ENCODE results near the gene ARL4C. TPM values are rescaled to one million over a fixed set of nuclear protein-coding genes. Genes with fewer than 3 reads are reported as not detected.
A peak's percentile ranks its signal among the peaks of the same experiment; 100 is the strongest.

The ARL4C gene
- polyA plus RNA-seq, 1 of the 3 experiments (the other 2 are of a cell fraction): 24.0 TPM

DNA sequence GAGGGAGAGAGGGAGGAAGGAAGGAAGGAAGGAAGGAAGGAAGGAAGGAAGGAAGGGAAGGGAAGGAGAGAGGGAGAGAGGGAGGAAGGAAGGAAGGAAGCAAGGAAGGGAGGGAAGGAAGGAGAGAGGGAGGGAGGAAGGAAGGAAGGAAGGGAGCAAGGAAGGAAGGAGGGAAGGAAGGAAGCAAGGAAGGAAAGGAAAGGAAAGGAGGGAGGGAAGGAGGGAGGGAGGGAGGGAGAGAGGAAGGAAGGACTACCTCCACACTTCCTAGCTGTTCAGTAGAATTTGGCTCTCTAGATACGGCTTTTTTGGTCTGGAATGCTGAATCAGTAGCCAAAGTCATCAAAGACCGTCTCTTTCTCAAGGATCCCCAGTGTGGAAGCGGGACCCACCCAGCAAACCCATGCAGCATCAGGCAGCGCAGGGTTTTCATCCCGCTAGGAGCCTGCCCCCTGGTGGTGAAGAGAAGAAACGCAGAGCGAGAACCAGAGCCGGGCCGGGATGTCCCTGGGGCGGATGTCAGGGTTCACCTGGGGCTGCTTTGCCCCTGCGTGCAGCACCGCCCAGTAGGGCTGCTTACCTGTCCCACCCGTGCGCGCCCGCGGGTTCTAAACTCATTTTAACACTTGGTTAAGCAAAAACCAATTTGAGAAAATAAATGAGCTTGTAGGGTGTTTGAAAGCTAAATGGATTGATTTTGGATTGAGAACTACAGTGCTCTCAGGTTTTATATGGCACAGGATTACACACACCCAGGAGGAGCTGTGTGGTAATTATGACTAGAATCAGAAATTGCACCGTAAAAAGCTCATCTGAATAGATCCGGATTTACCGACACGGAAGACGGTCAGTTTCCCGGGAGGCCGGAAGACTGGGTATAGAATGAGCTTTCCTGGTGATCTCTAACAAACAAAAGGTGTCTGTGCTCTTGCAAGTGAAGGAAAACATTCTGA lies 48.1 kb upstream of the ARL4C start:
- Histone ChIP-seq H3K4me1 (ENCODE audit: control insufficient read depth in 1 of 2, insufficient read depth in 2 of 2, low read depth in 1 of 2, low read length in 1 of 2) (no peaks in the 10 kb centered on the region; a peak in 1 of 4 replicates), H3K4me2 (no peak overlapping the region), H3K9me3 (no peaks in the 10 kb centered on the region), H2AFZ (ENCODE audit: low read depth) (no peak overlapping the region), H3K4me3 (ENCODE audit: low read depth in 2 of 2, low read length in 1 of 2) (peak overlapping the region in 1 of 2 experiments; percentile 28; a peak in 1 of 4 replicates), H3F3A (replicated peaks; ENCODE audit: insufficient read depth) (no peaks in the 10 kb centered on the region), H3K79me2 (ENCODE audit: insufficient read depth) (no peaks in the 10 kb centered on the region), H3K27ac (ENCODE audit: low read depth in 2 of 2, low read length in 1 of 2) (no peak overlapping the region), H3K9me2 (no peaks in the 10 kb centered on the region), H4K20me1 (ENCODE audit: insufficient read depth) (no peaks in the 10 kb centered on the region), H3K27me3 (ENCODE audit: insufficient read depth) (no peaks in the 10 kb centered on the region), H3K9ac (no peak overlapping the region), H3K36me3 (replicated peaks in 1 of 2; ENCODE audit: control insufficient read depth in 1 of 2, insufficient read depth in 2 of 2, low read length in 1 of 2) (no peaks in the 10 kb centered on the region)
- POLR2A ChIA-PET: interaction anchor here (1.1 kb wide), 1 partner anchor 48 kb away, joined by 3 read pairs; the partner anchor contains the start of gene ARL4C
- WGBS (ENCODE audit: low lambda C conversion rate): 32% methylated on average over 22 of the region's 24 CpGs
- DNase-seq: peak; percentile 86
- CTCF ChIA-PET: interaction anchor here (0.6 to 8.4 kb wide), 82 partner anchors 9 to 1203 kb away, joined by 3 to 262 read pairs (median 4); partner anchors contain the start of gene ARL4C
- TF ChIP-seq, protein P1, sequence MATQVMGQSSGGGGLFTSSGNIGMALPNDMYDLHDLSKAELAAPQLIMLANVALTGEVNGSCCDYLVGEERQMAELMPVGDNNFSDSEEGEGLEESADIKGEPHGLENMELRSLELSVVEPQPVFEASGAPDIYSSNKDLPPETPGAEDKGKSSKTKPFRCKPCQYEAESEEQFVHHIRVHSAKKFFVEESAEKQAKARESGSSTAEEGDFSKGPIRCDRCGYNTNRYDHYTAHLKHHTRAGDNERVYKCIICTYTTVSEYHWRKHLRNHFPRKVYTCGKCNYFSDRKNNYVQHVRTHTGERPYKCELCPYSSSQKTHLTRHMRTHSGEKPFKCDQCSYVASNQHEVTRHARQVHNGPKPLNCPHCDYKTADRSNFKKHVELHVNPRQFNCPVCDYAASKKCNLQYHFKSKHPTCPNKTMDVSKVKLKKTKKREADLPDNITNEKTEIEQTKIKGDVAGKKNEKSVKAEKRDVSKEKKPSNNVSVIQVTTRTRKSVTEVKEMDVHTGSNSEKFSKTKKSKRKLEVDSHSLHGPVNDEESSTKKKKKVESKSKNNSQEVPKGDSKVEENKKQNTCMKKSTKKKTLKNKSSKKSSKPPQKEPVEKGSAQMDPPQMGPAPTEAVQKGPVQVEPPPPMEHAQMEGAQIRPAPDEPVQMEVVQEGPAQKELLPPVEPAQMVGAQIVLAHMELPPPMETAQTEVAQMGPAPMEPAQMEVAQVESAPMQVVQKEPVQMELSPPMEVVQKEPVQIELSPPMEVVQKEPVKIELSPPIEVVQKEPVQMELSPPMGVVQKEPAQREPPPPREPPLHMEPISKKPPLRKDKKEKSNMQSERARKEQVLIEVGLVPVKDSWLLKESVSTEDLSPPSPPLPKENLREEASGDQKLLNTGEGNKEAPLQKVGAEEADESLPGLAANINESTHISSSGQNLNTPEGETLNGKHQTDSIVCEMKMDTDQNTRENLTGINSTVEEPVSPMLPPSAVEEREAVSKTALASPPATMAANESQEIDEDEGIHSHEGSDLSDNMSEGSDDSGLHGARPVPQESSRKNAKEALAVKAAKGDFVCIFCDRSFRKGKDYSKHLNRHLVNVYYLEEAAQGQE (IDR thresholded peaks at IDR 0.05; ENCODE audit: low read depth, low read length): no peak
- no peak for TF ChIP-seq SIN3A (IDR thresholded peaks at IDR 0.05; ENCODE audit: borderline replicate concordance, low read depth, low read length)
- TF ChIP-seq, protein P2, sequence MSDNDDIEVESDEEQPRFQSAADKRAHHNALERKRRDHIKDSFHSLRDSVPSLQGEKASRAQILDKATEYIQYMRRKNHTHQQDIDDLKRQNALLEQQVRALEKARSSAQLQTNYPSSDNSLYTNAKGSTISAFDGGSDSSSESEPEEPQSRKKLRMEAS (IDR thresholded peaks at IDR 0.05; ENCODE audit: low read depth): 0 out of 2 replicates have a peak, but pooled peaks have one; percentile 21
- no peak for TF ChIP-seq RXRA (IDR thresholded peaks at IDR 0.05; ENCODE audit: borderline replicate concordance, low read depth)
- TF ChIP-seq FOXM1 (IDR thresholded peaks at IDR 0.05; ENCODE audit: low read depth): no peak
- no peak for TF ChIP-seq TEAD4 (IDR thresholded peaks at IDR 0.05; ENCODE audit: borderline replicate concordance, insufficient read depth)
- TF ChIP-seq, protein P3, sequence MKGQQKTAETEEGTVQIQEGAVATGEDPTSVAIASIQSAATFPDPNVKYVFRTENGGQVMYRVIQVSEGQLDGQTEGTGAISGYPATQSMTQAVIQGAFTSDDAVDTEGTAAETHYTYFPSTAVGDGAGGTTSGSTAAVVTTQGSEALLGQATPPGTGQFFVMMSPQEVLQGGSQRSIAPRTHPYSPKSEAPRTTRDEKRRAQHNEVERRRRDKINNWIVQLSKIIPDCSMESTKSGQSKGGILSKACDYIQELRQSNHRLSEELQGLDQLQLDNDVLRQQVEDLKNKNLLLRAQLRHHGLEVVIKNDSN (IDR thresholded peaks at IDR 0.05; ENCODE audit: borderline replicate concordance, low read depth): no peak
- TF ChIP-seq RCOR1 (IDR thresholded peaks at IDR 0.05; ENCODE audit: low read length): 0 out of 2 replicates have a peak, but pooled peaks have one; percentile 11
- TF ChIP-seq GATA2 (CRISPR knock-in tag; IDR thresholded peaks at IDR 0.05): no peak
- peak; percentile 94 for TF ChIP-seq SMC3 (IDR thresholded peaks at IDR 0.05; ENCODE audit: low read depth, low read length)
- no peak for TF ChIP-seq CHD2 (IDR thresholded peaks at IDR 0.05; ENCODE audit: low read length, partially characterized antibody)
- TF ChIP-seq NRF1 (IDR thresholded peaks at IDR 0.05; ENCODE audit: low read depth, low read length): no peak
- TF ChIP-seq POLR2AphosphoS5 (IDR thresholded peaks at IDR 0.05; ENCODE audit: low read depth, low read length): no peak
- no peak for TF ChIP-seq RFX5 (IDR thresholded peaks at IDR 0.05; ENCODE audit: low read length)
- no peak for TF ChIP-seq ELF1 (IDR thresholded peaks at IDR 0.05)
- TF ChIP-seq, protein P4, sequence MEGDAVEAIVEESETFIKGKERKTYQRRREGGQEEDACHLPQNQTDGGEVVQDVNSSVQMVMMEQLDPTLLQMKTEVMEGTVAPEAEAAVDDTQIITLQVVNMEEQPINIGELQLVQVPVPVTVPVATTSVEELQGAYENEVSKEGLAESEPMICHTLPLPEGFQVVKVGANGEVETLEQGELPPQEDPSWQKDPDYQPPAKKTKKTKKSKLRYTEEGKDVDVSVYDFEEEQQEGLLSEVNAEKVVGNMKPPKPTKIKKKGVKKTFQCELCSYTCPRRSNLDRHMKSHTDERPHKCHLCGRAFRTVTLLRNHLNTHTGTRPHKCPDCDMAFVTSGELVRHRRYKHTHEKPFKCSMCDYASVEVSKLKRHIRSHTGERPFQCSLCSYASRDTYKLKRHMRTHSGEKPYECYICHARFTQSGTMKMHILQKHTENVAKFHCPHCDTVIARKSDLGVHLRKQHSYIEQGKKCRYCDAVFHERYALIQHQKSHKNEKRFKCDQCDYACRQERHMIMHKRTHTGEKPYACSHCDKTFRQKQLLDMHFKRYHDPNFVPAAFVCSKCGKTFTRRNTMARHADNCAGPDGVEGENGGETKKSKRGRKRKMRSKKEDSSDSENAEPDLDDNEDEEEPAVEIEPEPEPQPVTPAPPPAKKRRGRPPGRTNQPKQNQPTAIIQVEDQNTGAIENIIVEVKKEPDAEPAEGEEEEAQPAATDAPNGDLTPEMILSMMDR (IDR thresholded peaks at IDR 0.05): peak; percentile 88
- TF ChIP-seq JUND (IDR thresholded peaks at IDR 0.05): no peak
- no peak for TF ChIP-seq MXI1 (IDR thresholded peaks at IDR 0.05; ENCODE audit: low read depth, low read length)
- no peak for TF ChIP-seq TCF12 (IDR thresholded peaks at IDR 0.05)
- TF ChIP-seq, protein P5, sequence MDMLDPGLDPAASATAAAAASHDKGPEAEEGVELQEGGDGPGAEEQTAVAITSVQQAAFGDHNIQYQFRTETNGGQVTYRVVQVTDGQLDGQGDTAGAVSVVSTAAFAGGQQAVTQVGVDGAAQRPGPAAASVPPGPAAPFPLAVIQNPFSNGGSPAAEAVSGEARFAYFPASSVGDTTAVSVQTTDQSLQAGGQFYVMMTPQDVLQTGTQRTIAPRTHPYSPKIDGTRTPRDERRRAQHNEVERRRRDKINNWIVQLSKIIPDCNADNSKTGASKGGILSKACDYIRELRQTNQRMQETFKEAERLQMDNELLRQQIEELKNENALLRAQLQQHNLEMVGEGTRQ (IDR thresholded peaks at IDR 0.05; ENCODE audit: borderline replicate concordance, low read depth, low read length): no peak
- TF ChIP-seq, protein P6, sequence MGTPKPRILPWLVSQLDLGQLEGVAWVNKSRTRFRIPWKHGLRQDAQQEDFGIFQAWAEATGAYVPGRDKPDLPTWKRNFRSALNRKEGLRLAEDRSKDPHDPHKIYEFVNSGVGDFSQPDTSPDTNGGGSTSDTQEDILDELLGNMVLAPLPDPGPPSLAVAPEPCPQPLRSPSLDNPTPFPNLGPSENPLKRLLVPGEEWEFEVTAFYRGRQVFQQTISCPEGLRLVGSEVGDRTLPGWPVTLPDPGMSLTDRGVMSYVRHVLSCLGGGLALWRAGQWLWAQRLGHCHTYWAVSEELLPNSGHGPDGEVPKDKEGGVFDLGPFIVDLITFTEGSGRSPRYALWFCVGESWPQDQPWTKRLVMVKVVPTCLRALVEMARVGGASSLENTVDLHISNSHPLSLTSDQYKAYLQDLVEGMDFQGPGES (IDR thresholded peaks at IDR 0.05; ENCODE audit: low read depth, low read length): no peak
- no peak for TF ChIP-seq YY1 (IDR thresholded peaks at IDR 0.05; ENCODE audit: low read depth)
- peak; percentile 83 for TF ChIP-seq RAD21 (IDR thresholded peaks at IDR 0.05; ENCODE audit: low read length)
- TF ChIP-seq EP300 (IDR thresholded peaks at IDR 0.05; ENCODE audit: borderline replicate concordance in 1 of 2, low read depth in 1 of 2, low read length in 1 of 2): no peak

Data from SK-N-SH (cell line).